ENCODE data around the gene FAM25A. TPM values are rescaled to one million over a fixed set of nuclear protein-coding genes. Genes with fewer than 3 reads are reported as not detected.

Gene FAM25A
- total RNA-seq, 1 experiment from 2014 or later: not detected

GRCh38 chr10:87053577-87054181 lies 33.6 kb downstream of the FAM25A start:
- intact Hi-C loops (cut with micrococcal nuclease; ENCODE audit: unreplicated experiment) (no loop called here), in situ Hi-C loops (cut with HindIII; ENCODE audit: low pct_unique_long_range_greater_than_20kb, low sequenced_read_pairs) (no loop called here)
- no peak for DNase-seq (ENCODE audit: low read depth, low spot score)
- CTCF ChIA-PET: interaction anchor here (0.5 kb wide), 1 partner anchor 20 kb away, joined by 4 read pairs; no protein-coding TSS in a partner anchor
- Histone ChIP-seq H3K27ac (ENCODE audit: low read length) (no peak overlapping the region), H3K4me3 (ENCODE audit: low read depth in 2 of 2, low read length in 2 of 2) (no peak overlapping the region), H3K9me3 (ENCODE audit: control insufficient read depth, insufficient read depth, low read depth, low read length) (no peaks in the 10 kb centered on the region), H3K4me1 (ENCODE audit: control insufficient read depth, insufficient read depth, low read length) (no peaks in the 10 kb centered on the region), H3K27me3 (ENCODE audit: control insufficient read depth, insufficient read depth, low read length) (no peaks in the 10 kb centered on the region), H3K36me3 (ENCODE audit: control insufficient read depth, insufficient read depth, low read length) (peaks cover 19% of the 10 kb centered on the region)
- no TSS peak for BruUV-seq (replicated peaks)
- ATAC-seq: no peak
- POLR2A ChIA-PET: no interaction called here
- TF ChIP-seq SIN3A (IDR thresholded peaks at IDR 0.05; ENCODE audit: borderline replicate concordance, insufficient read depth, low read depth, low read length) (no peak), CTCF (IDR thresholded peaks at IDR 0.05) (no peak), TCF7L2 (IDR thresholded peaks at IDR 0.05; ENCODE audit: low read depth, low read length) (no peak), POLR2AphosphoS5 (IDR thresholded peaks at IDR 0.05; ENCODE audit: low read depth, low read length) (no peak), REST (IDR thresholded peaks at IDR 0.05; ENCODE audit: insufficient read depth in 1 of 2, low read depth in 2 of 2, low read length in 1 of 2) (no peak)

GRCh38 chr10:87054373-87055295 lies 34.5 kb downstream of the FAM25A start:
- TF ChIP-seq REST (IDR thresholded peaks at IDR 0.05; ENCODE audit: insufficient read depth in 1 of 2, low read depth in 2 of 2, low read length in 1 of 2) (no peak), TCF7L2 (IDR thresholded peaks at IDR 0.05; ENCODE audit: low read depth, low read length) (no peak), CTCF (IDR thresholded peaks at IDR 0.05) (no peak), SIN3A (IDR thresholded peaks at IDR 0.05; ENCODE audit: borderline replicate concordance, insufficient read depth, low read depth, low read length) (no peak), POLR2AphosphoS5 (IDR thresholded peaks at IDR 0.05; ENCODE audit: low read depth, low read length) (no peak)
- no peak for DNase-seq (ENCODE audit: low read depth, low spot score)
- ChIA-PET CTCF (no interaction called here), POLR2A (no interaction called here)
- peaks cover 23% of the 10 kb centered on the region for H3K36me3 ChIP-seq (ENCODE audit: control insufficient read depth, insufficient read depth, low read length)
- H3K9me3 ChIP-seq (ENCODE audit: control insufficient read depth, insufficient read depth, low read depth, low read length): no peaks in the 10 kb centered on the region
- ATAC-seq: peak; percentile 77
- no peaks in the 10 kb centered on the region for H3K4me1 ChIP-seq (ENCODE audit: control insufficient read depth, insufficient read depth, low read length)
- in situ Hi-C loops (cut with HindIII; ENCODE audit: low pct_unique_long_range_greater_than_20kb, low sequenced_read_pairs) (no loop called here), intact Hi-C loops (cut with micrococcal nuclease; ENCODE audit: unreplicated experiment) (no loop called here)
- H3K27me3 ChIP-seq (ENCODE audit: control insufficient read depth, insufficient read depth, low read length): no peaks in the 10 kb centered on the region
- H3K27ac ChIP-seq (ENCODE audit: low read length): no peak overlapping the region
- no peak overlapping the region for H3K4me3 ChIP-seq (ENCODE audit: low read depth in 2 of 2, low read length in 2 of 2)
- no TSS peak for BruUV-seq (replicated peaks)
